RKO (cell line): ENCODE results near the gene BRF1.

Source experiments
- DNase-seq: peaks from one replicate; pipeline ENCODE4 v3.0.0-alpha.2; 2016; ENCODE audit warnings: low spot score

Gene BRF1

GRCh38 chr14:105267820-105268548 lies 32.8 kb downstream of the BRF1 start:
- DNase-seq, result no peak

- no peak for DNase-seq
Measured at GRCh38 chr14:105261781-105262180, 39.0 kb downstream of the BRF1 start.

DNA sequence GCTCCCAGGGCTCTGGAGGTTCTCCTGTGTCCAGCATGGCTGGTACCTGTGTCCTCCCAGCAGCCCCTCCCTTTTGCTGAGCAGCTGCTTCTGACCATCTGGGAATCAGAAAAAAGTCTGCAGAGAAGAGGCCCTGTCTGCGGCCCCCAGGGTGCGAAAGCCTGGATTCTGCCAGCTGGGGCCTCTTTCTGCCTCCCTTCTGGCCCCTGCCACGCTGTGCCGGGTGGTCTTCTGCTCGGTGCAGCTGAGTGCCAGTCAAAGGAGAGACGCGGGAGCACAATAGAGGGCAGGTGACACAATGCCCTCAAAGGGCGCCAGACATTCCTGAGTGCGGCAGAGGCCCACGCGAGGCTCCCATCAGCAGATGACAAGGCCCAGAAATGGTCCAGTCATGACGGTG lies 39.8 kb downstream of the BRF1 start:
- no peak for DNase-seq

- no peak for DNase-seq
Measured at GRCh38 chr14:105258846-105259245, 42.0 kb downstream of the BRF1 start.

GRCh38 chr14:105257464-105257863 lies 43.3 kb downstream of the BRF1 start:
- DNase-seq, result no peak

GRCh38 chr14:105256292-105256960 lies 44.4 kb downstream of the BRF1 start:
- DNase-seq, result no peak

DNA sequence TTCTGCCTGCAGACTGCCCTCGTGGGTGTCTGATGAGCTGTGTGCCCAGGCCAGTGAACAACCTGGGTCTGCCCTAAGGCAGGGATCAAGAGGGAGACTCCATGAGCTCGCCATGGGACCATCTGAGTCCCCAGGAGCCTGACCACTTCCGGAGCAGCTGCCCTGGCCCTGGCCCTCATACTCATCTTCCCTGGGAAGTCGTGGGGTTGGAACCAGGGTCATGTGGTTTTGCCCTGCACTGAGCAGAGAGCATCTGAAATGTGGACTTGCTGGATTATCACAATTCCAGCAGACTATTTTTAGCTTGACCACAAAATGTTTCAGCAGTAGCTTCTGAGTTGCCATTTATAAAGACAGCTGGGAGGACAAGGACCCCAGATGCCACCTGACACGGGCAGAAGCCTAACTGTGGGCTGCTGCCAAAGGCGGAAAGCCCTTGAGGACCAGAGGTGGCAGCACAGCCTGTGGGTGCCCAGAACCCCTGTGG lies 45.7 kb downstream of the BRF1 start:
- no peak for DNase-seq

DNA sequence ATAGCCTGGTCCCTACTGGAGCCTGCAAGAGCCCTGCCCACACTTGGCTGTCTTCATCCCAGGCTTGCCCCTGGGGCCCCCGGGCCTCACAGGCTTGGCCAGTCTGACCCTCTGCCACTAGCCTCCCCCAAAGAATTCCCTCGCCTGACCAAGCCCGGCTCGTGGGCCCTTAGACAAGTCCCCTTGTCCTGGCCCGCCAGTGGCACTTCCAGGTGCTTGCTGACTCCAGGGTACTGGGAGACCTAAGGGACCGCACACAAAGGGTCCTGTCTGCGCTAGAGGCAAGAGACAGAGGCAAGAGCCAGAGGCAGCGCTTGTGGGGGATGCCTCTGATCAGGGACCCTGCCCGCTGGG lies 47.5 kb downstream of the BRF1 start:
- DNase-seq, result no peak

GRCh38 chr14:105252552-105253328 lies 48.1 kb downstream of the BRF1 start:
- no peak for DNase-seq

DNA sequence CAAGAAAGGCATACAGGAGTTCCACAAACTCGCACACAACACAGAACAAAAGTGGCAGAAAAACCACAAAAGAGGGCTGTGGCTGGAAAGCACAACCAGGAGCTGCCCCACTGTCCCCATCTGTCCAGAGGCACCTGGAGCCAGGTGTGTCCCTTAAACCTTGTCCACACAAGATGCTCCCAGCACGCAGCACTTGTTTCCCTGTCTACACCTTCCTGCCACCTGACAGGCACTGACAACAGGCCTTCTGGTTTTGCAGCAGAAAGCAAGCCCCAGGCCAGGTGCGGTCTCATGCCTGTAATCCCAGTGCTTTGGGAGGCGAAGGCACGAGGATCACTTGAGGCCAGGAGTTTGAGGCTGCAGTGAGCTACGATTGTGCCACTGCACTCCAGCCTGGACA lies 48.9 kb downstream of the BRF1 start:
- DNase-seq, result no peak

DNA sequence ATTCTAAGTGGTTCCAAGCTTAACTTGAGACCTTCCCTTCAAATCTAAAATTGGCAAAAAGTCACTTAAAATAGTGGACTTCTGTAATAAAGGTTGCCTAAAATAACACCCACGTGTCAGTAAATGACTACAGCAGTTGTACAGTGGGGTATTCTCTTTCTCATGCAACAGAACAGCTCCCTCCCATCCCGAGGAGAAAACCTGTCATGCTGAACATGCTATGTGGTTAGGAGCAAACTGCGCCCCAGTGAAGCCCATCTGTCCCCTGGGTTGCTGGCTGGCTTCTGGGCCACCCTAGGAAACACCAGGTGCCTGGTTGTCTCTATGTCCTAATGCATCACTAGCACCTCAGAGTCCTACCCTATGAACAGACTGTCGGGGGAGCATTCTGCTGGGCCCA lies 49.8 kb downstream of the BRF1 start:
- DNase-seq, result no peak

GRCh38 chr14:105250008-105250366 lies 50.8 kb downstream of the BRF1 start:
- DNase-seq, result no peak

- peak; percentile 17 for DNase-seq
Measured at GRCh38 chr14:105249182-105250007, 51.4 kb downstream of the BRF1 start.

- peak; percentile 89 for DNase-seq
Measured at GRCh38 chr14:105248368-105249181, 52.2 kb downstream of the BRF1 start, which contains the start of gene BTBD6. Gene BTBD6, plus strand, starts transcription at chr14:105248533. Its CDS starts 179 bp downstream, at chr14:105248712.

GRCh38 chr14:105247715-105248367 lies 53.0 kb downstream of the BRF1 start:
- DNase-seq, result no peak

DNA sequence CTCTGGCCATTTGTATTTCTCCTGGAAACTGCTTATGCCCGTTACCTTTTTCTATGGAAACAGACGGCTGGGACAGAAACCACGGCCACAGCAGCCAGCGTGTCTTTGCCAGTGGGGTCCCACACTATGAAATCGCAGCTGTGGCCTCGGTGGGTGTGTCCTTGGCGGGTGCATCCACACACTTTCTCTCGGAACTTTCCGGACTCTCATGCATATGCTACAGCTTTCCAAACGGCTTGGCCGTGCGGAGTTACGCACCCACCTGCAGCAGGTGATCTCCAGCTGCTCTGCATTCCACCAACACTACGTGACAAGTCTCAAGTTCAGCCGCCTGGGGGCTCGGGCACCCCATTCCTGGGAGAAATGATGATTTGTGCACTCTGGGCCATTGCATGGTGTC lies 53.8 kb downstream of the BRF1 start:
- no peak for DNase-seq

GRCh38 chr14:105244334-105244733 lies 56.5 kb downstream of the BRF1 start:
- no peak for DNase-seq

- no peak for DNase-seq
Measured at GRCh38 chr14:105241641-105242040, 59.2 kb downstream of the BRF1 start.

DNA sequence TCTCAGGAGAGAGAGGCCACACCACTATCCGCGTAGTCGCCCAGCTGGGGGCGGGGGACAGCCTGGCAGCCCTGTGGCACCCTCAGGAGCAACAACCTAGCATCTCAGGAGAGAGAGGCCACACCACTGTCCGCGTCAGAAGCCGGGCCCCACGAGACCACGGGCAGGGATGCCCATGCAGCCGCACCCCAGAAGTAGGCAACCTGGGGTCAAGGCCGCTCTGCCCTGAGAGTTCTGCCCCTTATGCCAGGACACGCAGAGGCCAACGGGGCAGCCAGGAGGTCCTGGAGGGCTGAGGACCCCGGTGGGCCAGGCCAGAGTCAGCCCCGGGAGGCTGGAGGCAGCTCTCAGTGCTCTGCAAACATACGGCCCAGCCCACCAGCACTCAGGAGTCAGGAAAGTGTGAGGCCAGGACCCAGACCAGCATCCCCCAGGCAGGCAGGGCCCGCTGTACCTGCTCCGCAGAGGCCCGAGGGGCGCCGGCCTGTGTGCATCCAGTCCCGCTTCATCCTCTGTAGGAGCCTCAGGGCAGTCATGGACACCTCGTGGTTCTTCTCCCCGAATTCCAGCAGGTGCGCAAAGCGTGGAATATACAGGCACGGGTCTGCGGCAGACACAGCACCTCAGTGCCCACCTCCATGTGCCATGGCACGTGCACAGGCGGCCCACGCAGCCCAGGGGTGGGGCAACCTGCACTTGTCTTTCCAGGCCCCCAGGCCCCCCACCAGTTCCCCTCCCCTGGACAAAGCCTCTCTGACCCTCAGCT lies 59.8 kb downstream of the BRF1 start:
- no peak for DNase-seq
